ENCODE measurements around the gene HEXIM1.

DNA sequence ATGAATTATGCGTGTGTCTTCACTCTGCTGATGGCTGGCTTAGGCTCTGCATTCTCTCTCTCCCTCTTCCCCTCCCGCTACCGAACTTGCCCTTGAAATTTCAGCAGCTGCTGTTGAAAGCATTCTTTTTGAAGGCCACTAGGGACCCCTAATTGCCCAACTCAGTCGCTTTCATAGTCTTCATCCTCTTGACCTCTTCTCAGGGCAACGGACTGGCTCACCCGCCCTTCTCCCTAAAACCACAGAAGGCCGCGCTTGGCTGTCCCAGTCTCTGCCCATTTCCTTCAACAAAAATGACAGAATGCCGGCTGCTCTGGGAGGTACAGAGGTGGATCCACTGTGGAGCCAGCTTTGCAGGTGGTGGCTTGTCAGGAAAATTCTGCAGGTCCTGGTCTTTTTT, 52.4 kb downstream of the HEXIM1 start:
- no peak for TF ChIP-seq POLR2AphosphoS5 (IDR thresholded peaks at IDR 0.05)
- no peak for TF ChIP-seq POLR2A (IDR thresholded peaks at IDR 0.05)

Measured in upper lobe of left lung (tissue), 4 donors.